HG02885 (cell line): ENCODE data around the gene SPTBN1.
A peak's percentile ranks its signal among the peaks of the same experiment; 100 is the strongest.
"Not testable (repeated sequence)": the region's sequence is repeated elsewhere in the genome, so short reads cannot be mapped to it uniquely, and the experiment has no call there.

ENCODE experiments used
- ATAC-seq: cut with Tn5 transposase; IDR thresholded peaks from one replicate; pipeline ENCODE4 v1.9.1; 2021; ENCODE audit warnings: mild to moderate bottlenecking; ENCODE audit not compliant: unreplicated experiment, poor library complexity

Gene SPTBN1

DNA sequence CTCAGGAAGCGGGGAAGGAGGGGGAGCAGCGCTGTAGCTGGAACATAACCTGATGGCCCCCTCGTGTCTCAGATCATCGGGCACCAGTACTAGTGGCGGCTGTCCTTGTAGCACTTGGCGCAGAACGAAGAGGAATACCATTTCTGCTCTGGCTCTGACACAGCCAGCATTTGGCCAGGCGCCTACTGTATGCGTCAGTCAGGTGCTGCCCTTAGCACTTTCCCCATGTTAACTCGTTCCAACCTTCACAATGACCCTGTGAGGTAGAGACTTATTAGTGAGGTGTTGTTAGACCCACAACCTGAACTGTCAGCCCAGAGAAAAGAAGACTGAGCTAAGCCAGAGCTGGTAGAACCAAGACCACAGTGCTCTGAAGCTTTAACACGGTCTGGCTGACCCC, 219.6 kb downstream of the SPTBN1 start:
- ATAC-seq: no peak

DNA sequence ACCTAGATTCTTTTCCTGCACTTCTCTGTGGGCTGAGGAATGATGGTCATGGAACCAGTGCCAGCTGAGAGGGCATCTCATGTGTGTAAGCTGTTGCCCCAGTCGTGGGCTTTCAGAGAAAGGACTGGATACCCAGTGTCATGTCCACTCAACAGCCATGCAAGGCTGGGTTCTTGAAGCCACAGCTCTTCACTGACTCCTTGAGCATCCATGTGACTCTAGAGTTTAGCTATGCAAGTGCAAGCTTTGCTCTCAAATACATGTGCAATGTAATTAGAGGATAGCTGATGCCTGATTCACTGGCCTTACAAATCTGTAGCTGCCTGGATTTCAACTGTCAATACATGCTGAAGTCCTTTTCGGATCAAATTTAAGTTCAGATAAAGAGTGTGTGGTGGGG, 220.5 kb downstream of the SPTBN1 start:
- ATAC-seq: no peak

DNA sequence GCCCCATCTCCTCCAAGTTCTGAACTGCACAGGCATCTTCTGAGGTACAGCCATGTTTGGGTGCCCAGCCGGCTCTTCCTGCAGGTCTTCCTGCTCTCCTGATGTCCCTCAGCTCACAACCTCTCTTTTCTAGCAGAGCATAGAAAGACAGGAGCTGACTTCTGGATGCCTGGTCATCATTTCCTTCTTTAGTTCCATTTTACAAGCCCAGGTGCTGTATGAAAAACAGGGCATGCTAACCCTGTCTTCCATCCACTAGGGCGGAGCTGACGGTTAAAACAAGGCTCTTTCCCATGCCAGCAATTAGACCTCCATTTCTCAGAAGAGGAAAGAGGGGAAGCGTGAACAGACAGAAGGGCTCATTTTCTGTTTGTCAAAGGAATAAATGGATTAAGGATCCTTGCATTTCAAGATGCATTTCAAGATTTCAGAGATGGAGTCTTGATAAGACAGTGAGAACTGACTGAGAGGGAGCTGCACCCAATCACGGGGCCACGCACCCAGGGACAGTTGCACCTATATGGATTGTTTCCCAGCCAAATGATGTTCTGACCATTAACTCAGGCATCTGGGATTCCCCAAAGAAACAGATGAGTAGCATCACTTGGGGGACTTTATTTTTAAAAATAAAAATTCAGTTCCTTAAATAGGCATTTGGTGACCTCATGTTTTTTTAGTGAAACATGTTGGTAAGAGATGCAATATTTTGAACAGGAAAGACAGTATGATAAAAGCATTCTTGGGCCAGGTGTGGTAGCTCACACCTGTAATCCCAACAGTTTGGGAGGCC, 221.5 kb downstream of the SPTBN1 start:
- no peak for ATAC-seq

DNA sequence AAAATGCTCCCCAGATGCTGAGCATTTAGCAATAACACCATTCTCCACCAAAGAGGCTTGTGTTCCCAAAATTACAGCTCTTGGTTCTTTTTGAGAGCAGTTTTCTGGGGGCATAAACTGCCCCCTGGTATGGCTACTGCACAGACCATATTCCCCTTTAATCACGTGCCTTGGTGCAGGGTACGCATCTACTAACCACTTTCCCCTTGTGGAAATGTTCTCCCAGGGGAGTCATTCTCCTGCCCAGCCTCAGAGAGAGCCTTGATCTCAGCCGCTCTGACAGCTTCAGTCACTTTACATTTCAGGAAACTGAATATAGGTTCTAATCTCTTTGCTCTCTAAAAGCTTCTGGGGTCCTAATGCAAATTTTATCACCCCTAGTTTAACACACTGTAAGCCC, 222.6 kb downstream of the SPTBN1 start:
- ATAC-seq: no peak

DNA sequence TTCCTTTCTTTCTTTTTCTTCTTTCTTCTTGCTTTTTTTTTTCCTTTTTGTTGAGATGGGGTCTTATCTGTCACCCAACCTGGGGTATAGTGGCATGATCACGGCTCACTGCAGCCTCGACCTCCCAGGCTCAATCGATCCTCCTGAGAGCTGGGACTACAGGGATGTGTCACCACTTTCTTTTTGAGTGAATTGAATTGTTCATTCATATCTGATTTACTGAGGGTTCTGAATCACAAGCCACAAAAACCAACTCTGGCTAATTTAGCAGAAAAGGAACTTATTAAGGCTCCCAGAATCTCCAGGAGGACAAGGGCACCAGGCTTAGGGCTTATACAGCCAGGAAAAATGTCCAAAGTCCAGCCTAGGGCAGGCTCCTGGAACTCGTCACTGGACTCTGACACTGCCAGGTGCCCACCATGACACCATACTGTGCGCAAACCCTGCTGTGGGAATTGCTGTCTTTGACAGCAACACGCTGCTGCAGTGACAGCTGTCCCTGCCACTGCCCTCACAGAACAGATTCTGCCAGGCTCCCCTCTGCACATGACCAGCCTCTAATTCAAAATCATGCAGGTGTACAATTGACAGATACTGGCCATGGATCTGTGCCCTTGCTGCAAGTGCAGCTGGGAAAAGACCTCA, 224.4 kb downstream of the SPTBN1 start:
- peak; percentile 84 for ATAC-seq

DNA sequence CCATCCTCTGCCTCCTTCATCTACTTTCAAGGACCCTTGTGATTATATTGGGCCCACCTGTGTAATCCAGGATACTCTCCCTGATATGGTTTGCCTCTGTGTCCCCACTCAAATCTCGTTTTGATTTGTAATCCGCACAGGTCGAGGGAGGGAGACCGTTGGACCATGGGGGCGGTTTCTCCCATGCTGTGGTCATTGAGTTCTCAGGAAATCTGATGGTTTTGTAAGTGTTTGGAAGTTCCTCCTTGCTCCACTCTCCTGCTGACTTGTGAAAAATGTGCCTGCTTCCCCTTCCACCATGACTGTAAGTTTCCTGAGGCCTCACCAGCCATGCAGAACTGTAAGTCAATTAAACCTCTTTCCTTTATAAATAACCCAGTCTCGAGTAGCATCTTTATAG, 225.3 kb downstream of the SPTBN1 start:
- ATAC-seq: no peak

DNA sequence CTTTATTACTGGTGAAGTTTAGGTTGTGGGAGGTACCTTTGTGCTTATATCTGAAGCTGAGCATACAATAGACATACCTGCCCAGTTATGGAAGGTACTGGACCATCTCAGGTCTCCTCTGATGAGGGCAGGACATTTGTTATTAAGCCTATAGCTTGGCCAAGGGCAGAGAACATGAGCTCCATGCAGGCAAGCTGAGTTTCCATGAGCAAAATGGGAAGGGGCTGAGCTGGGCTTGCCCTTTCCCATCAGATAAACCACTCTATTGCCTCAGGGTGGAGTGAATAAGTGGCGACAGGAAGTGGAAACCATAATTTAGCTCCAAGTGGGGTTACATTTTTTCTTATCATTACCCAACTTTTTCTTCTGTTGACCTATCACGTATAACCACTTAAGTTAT, 227.5 kb downstream of the SPTBN1 start:
- no peak for ATAC-seq

DNA sequence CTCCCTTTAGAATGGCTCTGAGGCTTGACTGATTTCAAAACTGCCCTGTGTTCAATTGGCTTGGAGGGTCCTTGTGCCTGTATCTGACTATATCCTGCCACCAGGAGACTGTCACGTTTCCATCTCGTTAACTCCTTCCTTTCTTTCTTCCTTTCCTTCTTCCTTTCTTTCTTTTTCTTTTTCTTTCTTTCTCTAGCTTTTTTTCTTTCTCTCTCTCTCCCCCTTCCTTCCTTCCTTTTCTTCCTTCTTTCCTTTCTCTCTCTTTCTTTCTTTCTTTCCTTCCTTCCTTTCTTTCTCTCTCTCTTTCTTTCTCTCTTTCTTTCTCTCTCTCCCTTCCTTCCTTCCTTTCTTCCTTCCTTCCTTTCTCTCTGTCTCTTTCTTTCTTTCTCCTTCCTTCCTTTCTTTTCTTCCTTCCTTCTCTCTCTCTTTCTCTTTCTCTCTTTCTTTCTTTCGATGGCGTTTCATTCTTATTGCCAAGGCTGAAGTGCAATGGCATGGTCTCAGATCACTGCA, 229.2 kb downstream of the SPTBN1 start:
- ATAC-seq: no peak

DNA sequence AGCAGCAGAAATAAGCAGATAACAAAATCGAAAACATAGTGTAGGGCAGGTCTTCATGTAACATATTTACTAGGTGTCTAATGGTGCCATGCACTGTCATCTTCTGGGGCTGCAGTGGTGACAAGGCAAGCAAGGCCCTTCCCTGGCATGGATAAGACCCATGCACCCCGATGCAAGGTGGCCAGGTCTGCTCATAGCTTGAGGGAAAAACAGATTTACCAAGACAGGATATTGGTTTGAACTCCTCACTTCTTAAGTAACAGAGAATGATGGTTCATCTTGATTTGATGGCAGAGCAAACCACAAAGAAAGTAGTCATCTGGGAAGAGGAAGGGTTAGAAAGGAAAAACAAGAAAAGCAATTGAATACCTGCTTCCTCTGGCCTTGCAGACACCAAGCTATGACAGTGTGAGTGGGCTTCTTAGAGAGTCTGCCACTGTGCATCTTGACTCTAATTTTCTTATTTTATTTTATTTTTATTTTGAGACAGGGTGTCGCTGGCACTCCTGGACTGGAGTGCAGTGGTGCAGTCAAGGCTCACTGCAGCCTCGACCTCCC, 231.5 kb downstream of the SPTBN1 start:
- ATAC-seq: no peak

DNA sequence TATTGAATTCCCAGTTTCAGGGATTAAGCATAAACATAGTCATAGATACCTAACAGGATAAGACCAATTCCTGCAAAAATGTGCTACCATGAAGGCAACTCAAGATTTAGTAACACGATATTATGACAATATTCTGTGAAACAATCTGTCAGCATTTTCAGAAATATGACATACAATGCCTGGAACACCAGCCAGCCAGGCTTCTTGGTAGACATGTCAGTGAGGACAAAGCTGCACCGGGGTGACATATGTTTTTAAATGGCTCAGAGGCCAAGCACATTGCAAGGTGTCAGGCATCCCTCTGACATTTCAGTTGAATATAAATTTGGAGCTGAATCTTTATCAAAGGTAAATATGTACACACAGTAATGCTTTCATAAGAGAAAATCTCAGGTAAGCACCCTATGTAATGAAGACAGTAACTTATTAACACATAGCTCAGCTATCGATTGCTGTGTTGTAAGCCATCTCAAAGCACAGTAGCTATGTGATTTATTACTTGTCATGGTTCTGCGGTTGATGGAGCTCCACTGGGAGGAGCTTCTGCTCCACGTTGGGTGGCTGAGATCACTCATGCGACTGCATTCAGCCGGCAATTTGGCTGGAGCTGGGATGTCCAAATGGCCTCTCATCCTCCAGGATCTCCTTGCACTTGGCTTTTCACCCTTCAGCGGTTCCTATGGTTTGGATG, 235.5 kb downstream of the SPTBN1 start:
- ATAC-seq: no peak

DNA sequence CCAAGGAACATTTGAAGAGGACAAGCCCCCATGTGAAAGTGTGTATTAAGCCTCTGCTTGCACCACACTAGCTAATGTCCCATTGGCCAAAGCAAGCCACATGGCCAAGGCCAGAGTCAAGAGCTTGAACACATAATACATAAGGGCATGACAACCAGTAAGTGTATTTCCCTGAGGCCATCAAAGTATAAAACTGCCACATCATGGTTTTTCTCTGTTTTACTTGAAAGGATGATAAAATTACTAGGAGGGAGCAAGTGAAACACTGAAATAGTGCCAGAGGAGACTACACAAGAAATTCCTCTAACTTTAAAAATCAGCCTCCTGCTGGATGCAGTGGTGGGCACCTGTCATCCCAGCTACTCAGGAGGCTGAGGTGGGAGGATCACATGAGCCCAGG, 236.4 kb downstream of the SPTBN1 start:
- no peak for ATAC-seq

DNA sequence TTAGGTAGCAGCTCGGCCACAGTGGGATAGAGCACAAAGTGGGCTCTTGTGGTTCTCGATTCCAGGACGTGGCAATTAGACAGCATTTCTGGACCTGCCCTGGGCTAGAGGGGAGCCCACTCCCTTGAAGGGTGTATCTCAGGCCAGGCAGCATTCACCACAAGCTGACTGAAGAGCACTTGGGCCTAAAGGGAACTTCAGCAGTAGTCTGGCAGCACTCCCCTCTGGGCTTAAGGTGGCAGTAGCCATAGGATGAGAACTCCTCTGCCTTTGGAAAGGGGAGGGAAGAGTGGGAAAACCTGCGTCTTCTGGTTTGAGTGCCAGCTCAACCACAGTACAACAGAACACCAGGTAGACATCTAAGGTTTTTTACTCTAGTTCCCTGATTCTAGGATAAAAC, 239.3 kb downstream of the SPTBN1 start:
- no peak for ATAC-seq

DNA sequence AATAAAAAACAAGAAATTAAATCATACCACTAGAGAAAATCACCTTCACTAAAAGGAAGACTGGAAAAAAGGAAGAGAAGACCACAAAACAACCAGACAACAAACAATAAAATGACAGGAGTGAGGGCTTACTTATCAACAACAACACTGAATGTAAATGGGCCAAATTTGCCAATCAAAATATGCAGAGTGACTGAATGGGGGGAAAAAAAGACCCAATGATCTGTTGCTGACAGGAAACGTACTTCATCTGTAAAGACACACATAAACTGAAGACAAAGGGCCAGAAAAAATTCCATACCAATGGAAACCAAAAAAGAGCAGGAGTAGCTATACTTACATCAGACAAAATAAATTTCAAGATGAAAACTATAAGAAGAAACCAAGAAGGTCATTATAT, 241.8 kb downstream of the SPTBN1 start:
- ATAC-seq: no peak

DNA sequence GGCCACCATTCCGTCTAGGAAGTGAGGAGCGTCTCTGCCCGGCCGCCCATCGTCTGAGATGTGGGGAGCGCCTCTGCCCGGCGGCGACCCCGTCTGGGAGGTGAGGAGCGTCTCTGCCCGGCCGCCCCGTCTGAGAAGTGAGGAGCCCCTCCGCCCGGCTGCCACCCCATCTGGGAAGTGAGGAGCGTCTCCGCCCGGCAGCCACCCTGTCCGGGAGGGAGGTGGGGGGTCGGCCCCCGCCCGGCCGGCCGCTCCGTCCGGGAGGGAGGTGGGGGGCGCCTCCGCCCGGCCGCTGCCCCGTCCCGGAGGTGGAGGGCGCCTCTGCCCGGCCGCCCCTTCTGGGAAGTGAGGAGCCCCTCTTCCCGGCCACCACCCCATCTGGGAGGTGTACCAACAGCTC, 242.8 kb downstream of the SPTBN1 start:
- ATAC-seq: not testable (repeated sequence)

DNA sequence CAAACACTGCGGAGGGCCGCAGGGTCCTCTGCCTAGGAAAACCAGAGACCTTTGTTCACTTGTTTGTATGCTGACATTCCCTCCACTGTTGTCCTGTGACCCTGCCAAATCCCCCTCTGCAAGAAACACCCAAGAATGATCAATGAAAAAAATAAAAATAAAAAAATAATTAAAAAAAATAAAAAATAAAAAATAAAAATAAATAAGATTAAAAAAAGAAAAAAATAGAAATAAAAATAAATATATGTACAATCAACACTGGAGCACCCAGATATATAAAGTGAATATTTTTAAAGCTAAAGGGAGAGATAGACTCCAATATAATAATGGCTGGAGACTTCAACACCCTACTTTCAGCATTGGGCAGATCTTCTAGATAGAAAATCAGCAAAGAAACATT, 243.5 kb downstream of the SPTBN1 start:
- no peak for ATAC-seq

DNA sequence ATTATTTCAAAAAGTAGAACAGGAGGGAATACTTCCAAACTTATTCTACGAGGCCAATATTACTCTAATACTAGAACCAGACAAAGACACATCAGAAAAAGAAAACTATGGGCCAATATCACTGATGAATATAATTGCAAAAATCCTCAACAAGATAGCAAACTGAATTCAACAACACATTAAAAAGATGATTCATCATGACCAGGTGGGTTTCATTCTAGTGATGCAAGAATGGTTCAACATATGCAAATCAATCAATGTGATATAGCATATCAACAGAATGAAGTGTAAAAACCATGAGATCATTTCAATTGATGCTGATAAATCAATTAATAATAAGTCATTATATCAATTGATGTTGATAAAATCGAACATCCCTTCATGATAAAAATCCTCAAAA, 244.9 kb downstream of the SPTBN1 start:
- no peak for ATAC-seq

DNA sequence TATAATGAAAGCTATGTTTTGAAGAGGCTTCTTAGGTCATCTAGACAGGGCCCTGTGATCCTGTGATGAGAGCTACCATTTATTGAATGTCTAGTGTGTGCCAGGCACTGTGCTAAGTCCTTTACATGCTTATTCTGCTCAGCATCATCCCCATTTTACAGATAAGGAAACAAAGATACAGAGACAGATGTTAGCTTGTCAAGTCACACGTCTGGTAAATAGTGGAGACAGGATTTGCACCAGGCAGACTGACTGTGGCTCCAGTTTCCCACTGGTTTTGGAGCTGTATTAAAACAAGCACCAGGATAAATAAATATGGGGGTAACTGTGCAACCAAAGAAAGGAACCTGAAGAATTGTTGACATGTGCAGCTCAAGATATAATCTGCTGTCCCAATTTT, 248.1 kb downstream of the SPTBN1 start:
- ATAC-seq: no peak

DNA sequence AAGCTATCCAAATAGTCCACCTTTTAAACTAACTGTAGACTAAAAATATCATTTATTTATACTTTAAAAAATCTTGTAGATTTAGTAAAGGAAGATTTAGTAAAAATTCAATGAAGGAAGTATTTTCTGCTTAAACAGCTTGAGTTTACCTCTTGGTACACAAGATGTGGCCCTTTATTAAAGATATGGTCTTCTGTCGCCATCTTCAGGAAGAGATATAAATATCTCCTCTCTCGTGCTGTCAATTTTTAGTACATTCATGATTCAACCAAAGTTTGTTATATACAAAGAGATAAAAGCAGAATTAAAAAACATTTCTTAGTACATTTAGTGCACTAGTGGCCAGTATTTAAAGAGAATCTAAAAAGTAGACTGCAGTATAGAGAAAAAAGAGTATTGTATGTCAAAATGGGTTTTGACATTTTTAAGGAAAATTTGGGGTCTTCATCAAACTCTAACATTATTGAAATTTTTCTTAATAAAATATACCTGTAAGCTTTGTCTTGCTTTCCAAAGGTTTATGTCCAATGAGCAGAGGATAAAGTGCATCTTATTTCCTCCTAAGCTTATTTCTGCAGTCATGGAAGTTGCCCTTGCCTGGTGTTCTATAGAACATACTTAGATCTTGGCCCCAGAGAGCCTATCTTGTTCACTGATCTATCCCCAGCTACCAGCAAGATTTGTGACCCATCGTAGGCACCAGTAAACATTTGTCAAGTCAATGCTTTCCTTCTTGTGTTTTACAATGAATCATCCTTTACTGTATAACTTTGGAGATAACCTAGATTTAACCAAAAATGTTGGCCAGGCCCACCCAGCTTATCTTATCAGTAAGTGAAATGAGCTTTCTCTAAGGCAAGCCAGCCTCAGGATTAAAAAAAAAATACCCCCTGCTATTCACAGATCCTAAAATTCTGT, 248.8 kb downstream of the SPTBN1 start:
- ATAC-seq: peak; percentile 78

DNA sequence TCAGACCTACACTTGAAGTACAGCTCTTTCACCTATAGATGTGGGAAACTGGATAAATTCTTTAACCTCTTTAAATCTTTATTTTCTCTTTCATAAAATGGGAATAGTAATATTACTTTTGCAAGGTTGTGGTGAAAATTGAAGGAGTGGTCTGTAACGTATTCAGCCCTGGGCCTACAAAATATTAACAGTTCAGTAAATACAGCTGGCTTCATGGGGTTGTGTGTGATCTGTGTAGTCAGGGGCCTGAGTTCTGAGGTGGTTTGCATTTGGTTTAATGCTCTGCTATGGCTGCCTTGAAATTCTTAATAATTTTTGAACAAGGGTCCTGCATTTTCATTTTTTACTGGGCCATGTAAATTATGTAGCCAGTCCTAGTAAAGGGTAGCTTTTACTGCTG, 250.5 kb downstream of the SPTBN1 start:
- no peak for ATAC-seq
